HG03571 (cell line): ENCODE data around the gene ADCY9.
"Not testable (repeated sequence)": the region's sequence is repeated elsewhere in the genome, so short reads cannot be mapped to it uniquely, and the experiment has no call there.

Experiments used
- ATAC-seq: cut with Tn5 transposase; IDR thresholded peaks from one replicate; pipeline ENCODE4 v1.9.1; 2021; ENCODE audit not compliant: unreplicated experiment

ADCY9 gene

GRCh38 chr16:4038448-4038847, 77.8 kb downstream of the ADCY9 start:
- ATAC-seq: no peak

- not testable (repeated sequence) for ATAC-seq
These were observed 79.3 kb downstream of the ADCY9 start for GRCh38 chr16:4036952-4037351.

GRCh38 chr16:4034963-4035362, 81.3 kb downstream of the ADCY9 start:
- ATAC-seq: no peak

- no peak for ATAC-seq
These were observed 82.3 kb downstream of the ADCY9 start for GRCh38 chr16:4033951-4034350.

GRCh38 chr16:4032768-4033167, 83.5 kb downstream of the ADCY9 start:
- ATAC-seq: no peak

GRCh38 chr16:4028144-4028543, 88.1 kb downstream of the ADCY9 start:
- ATAC-seq: no peak

- no peak for ATAC-seq
These were observed 89.4 kb downstream of the ADCY9 start for GRCh38 chr16:4026854-4027253.

GRCh38 chr16:4025428-4025827, 90.8 kb downstream of the ADCY9 start:
- no peak for ATAC-seq

- no peak for ATAC-seq
These were observed 94.3 kb downstream of the ADCY9 start for GRCh38 chr16:4021916-4022315.

GRCh38 chr16:4021070-4021779, 95.0 kb downstream of the ADCY9 start:
- ATAC-seq: no peak

GRCh38 chr16:4019371-4019791, 96.9 kb downstream of the ADCY9 start:
- ATAC-seq: no peak

GRCh38 chr16:4018391-4018790, 97.9 kb downstream of the ADCY9 start:
- no peak for ATAC-seq

GRCh38 chr16:4017807-4018206, 98.4 kb downstream of the ADCY9 start:
- ATAC-seq: no peak

- ATAC-seq: no peak
These were observed 99.6 kb downstream of the ADCY9 start for GRCh38 chr16:4016658-4017057.

- no peak for ATAC-seq
These were observed 100.3 kb downstream of the ADCY9 start for GRCh38 chr16:4016005-4016352.

GRCh38 chr16:4015275-4016004, 100.8 kb downstream of the ADCY9 start:
- ATAC-seq: no peak

- no peak for ATAC-seq
These were observed 104.2 kb downstream of the ADCY9 start for GRCh38 chr16:4011940-4012629.

GRCh38 chr16:4011225-4011939, 104.9 kb downstream of the ADCY9 start:
- no peak for ATAC-seq

GRCh38 chr16:4010225-4011158, 105.8 kb downstream of the ADCY9 start:
- ATAC-seq: no peak

GRCh38 chr16:4009177-4009576, 107.1 kb downstream of the ADCY9 start:
- ATAC-seq: no peak
